NOMO-1 treated with dmso at 0.1 percent for 144 hours (cell line): ENCODE results near the gene LRRFIP1.
"Not testable (repeated sequence)": the region's sequence is repeated elsewhere in the genome, so short reads cannot be mapped to it uniquely, and the experiment has no call there.

ENCODE experiments used
- DNase-seq: peaks from one replicate; lab custom pipeline; 2025; ENCODE audit not compliant: unreplicated experiment; lab: John Stamatoyannopoulos, UW

The LRRFIP1 gene

DNA sequence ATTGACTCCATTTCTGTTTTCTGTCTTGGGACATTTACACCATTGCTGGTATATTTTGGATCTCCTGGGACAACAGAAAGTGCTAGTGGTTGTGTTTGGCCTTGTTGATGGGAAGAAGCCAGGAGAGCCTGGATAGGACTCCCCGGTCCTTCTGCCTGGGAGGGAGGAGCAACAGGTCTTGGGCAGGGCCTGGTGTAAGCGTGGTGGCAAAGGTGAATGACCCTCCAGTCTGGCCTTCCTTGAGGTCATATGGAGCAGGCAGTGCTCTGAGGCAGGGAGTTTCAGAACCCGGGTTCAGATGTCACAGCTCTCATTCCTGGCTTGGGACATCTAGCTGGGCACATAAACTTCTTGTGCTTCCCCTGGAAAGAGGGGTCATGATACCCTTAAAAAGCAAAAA, 115.2 kb downstream of the LRRFIP1 start:
- DNase-seq = no peak

DNA sequence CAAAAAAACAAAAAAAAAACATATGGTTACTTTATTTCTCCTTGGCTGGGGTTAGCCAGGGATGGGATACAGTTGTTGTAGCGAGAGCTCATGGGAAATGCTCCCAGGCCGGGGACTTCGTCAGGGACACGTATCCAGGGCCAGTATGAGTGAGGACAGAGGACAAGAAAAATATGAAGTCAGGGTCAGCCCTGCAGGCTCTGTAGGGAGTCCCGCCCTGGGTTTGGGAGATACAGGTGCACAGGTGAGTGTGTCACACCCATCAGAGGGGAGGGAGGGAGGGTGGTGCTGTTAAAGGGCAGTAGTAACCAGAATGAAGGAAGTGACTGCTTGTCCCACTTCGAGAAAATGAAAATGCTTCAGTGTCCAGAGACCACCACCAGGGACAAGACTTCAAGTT, 115.6 kb downstream of the LRRFIP1 start:
- no peak for DNase-seq

DNA sequence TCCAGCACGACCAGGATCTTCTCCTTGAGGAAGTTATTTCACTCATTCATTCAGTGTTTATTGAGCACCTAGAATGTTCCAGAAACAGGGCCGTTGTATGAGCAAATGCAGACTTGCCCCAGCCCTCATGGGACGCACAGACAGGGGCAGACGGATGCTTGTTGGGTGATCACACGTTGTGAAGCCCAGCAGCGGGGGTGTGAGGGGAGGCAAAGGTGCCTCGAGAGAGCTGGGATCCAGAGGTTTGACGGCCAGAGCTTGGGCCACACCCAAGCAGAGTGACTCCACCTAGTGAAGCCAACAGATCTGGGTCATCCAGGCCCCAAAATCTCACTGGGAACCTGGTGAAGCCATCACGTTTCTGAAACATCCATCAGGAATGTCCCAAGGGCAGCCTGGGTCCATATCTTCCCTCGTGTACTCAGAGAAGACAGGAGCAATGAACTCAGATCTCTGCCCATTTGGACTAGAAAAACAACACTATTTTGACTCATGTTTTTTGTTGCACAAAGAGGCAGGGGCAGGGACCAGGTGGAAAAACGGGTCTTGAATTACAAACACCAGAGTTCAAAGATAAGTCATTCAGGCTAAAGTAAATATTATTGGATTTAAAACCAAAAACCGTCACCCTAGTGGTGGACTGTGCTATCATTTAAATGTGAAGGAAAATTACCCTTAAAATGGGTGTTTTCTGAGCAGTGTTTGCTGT, 116.3 kb downstream of the LRRFIP1 start:
- DNase-seq = no peak

DNA sequence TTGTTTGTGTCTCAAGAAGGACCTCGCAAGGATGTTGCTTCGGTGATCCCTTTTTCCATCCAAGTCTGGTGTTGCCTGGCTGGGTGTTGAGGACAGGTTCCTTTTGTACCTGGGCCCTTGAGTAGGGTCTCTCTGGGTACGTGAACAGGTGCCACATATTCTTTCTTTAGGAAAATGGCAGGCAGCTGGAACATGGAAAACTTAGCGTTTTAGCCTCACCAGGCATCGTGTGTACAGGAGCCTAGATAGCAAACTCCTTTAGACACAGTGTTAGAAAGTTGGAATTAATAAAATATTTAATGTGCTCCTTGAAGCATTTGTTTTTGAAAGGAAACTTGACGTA, 116.9 kb downstream of the LRRFIP1 start:
- DNase-seq = no peak

DNA sequence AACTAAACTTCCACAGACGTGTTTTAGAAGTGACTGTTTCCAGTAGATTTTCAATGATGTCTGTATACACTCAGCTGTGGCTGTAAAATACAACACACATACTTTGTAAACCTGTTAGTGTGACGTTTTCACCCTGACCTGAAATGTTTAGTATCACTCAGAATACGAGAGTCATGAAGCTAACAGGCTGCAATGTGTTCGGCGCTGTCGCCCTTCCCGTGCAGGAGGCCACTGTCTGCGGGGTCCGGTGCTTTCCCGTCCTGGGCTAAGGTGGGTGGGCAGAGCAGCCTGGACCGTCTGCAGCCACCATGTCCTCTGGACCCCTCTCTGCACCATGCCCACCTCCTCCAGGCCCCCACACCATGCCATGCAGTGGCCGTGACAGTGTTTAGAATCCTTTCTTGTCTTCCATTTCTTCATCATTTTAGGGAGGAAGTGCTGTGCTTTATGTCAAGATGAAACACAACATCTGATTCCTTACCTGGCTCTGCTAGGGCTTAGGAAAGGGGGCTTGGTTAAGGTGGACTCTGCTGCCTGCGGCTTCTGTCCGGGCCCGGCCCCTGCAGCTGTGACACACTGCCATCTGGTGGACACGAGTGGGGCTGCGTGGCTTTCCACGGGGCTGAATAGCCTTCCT, 117.3 kb downstream of the LRRFIP1 start:
- no peak for DNase-seq

DNA sequence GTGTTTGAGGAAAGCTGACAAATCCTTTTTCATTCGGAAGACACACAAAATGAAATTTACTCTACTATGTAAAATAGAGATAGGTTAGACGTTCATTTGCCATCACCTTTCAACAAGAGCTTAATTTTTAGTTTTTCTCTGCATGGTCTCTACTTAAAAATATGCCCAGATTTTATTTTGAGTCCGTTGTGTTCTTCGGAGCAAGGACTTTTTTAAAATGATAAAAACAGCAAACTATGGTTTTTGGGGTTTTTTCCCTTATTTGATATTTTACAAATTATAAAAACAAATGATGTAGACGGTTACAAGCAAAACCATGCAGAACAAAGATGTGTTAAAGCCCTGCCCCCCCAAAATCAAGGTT, 117.8 kb downstream of the LRRFIP1 start:
- no peak for DNase-seq

DNA sequence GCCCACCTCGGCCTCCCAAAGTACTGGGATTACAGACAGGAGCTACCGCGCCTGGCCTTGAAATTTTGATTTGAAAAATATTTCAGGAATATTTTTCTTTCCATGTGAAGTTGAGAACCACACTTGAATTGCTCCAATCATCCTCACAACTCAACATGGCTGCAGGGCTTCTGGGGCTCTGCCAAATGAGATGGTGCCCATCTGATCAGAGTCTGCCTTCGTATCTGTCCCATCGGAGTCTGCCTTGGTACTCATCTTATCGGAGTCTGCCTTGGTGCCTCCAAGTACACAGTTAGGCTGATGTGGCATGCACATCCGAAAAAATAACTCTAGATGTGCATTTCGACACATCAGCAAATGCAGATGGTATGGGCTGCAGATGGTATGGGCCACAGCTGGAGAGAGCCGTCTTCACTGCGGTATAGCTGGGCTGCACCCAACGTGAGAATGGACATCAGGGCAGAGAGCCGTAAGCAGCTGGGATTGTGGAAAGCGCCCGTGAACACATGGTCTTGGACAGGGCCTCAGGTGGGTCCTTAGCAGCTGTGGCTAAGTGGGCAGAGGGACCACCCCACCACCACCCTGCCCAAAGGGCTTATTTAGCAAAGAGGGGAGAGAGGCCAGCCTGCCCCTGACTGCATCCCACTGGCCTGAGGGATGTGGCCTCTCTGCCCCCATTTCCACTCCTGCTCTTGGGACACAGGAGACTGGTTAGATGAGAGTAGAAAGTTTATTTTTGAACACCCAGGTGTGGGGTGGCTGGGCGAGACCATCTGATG, 119.1 kb downstream of the LRRFIP1 start:
- no peak for DNase-seq

DNA sequence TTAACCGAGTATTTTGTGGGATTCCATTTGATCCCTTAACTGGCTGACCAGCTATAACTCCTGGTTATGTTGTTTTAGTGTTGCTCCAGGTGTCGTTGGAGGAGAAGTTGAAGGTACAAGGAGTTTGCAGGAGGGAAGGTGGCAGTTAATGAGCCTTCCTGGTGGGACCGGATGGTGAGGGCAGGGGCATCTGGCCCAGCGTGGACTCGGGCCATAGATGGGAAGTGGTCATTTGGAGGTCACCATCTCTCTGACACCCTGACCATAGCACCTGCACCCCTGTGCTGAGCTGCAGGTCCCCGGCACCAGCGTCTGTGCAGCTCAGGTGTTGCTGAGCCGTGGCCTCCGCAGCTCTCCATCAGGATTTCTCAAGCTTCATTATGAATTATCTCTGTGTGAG, 119.8 kb downstream of the LRRFIP1 start:
- DNase-seq = no peak

DNA sequence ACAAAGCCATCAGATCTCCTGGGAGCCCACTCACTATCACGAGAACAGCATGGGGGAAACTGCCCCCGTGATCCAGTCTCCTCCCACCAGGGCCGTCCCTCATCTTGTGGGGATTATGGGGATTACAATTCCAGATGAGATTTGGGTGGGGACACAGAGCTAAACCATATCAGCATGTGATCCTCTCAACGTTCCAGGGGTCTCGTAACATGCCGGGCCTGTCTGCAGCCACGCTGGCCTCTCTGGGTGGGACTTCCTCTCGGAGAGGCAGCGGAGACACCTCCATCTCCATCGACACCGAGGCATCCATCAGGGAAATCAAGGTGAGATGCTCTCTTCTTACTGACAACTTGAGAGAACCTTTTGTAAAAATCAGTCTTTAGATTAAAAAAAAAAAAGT, 121.6 kb downstream of the LRRFIP1 start:
- DNase-seq = no peak

DNA sequence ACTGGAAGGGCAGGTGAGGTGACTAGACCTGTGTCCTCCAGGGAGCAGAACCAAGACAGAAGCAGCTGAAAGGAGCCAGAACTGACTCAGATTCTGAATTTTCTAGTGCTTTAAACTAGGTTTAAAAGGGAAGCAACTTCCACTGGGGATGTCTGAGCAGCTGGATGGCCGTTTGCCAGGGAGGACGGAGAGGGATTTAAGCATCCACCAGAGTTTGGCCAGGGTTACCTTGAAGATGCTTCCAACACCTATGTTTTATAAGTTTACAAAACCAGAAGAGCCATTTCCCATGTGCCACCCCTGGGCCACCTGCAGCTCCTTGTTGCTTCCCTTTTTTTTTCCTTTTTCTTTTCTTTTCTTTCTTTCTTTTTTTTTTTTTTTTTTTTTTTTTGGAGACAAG, 122.6 kb downstream of the LRRFIP1 start:
- DNase-seq = no peak

DNA sequence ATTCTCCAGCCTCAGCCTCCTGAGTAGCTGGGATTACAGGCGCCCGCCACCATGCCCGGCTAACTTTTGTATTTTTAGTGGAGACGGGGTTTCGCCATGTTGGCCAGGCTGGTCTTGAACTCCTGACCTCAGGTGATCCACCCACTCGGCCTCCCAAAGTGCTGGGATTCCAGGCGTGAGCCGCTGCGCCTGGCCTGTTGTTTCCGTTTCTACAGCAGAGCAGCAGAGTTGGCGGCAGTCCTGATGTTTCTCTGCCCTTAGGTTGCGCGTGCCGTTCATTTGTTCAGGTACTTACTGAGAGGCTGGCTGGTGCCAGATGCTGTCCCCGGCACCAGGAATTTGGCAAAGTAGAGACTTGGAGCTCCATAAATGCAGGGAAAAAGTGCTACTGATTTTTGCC, 123.1 kb downstream of the LRRFIP1 start:
- not testable (repeated sequence) for DNase-seq

DNA sequence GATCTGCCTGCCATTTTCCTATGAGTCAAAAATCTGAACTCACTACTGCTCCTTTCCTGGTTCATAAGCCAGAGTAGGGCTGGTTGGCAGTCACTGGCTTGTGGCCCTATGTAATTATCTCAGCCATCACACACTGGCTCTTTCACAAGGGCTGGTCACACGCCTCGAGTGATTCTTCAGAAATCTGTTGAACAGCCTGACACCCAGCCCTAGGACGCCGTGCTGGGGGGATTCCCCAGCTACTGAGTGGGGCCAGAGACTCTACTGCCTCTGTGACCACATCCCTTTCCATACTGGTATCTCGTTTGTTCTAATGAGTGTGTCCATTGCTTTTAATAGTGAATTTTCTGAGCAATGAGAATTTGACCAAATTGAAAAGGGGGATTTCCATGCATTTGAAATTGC, 125.4 kb downstream of the LRRFIP1 start:
- DNase-seq = no peak

DNA sequence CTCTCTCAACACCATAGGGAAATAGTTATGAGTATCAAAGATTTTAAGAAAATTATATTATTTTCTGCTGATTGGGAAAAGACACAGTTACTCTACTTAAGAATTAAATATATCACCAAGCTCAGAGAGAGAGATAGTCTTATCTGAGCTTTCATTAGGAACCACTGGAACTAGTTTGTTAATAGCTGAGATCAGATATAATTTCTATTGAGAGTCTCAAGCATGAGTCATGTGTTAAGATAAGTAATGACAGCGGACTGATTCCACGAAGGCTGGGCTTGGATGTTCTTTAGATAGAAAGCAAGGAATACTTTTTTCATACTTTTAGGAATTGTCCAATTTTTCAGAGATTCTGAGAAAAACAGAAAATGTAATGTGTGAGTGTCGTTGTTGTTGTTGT, 126.8 kb downstream of the LRRFIP1 start:
- DNase-seq = no peak

DNA sequence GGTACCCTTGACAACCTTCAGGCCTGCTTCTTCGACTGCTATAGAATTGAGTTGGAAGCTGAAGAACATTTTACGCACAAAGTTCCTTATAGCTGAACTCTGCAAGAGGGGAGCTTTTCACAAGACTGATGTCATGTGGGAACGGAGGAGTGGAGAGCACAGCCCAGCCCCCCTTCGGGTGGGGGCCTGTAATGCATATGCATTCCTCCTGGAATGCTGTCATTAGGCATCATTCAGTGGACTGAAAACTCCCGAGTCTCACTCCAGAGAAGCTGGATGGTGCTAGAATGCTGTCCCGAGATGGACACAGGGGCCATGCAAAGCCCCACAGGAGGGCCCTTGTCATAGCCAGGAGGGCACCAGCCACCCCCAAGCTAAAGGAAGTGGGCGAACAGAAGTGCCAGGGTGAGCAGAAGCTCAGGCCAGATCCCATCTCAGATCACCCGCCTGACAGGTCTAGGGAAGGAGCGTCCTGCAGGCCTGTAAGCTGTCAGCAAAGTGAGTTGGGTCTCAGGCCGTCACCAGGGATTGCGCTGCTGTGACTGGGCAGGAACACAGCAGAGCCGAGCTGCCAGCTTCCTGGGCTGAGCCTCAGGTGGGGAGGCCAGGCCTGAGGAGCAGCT, 127.3 kb downstream of the LRRFIP1 start:
- DNase-seq = no peak

DNA sequence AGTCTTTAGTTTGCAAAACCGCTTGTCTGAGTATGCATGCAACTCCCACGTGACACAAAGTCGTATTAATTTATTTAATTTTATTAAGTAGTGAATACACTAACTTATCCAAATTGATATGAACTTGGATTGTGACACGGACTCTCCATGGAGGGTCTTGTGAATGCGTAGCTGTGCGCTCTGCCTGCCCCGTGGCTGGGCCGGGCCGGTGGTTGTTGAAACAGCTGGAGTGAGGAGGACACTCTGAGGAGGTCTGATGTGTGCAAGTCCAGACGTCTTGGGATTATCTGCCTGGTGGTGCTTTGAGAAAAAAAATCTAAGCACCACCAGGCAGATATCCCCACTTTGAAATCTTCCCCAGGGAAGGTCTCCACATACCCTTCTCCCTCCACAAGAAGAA, 130.2 kb downstream of the LRRFIP1 start:
- no peak for DNase-seq

DNA sequence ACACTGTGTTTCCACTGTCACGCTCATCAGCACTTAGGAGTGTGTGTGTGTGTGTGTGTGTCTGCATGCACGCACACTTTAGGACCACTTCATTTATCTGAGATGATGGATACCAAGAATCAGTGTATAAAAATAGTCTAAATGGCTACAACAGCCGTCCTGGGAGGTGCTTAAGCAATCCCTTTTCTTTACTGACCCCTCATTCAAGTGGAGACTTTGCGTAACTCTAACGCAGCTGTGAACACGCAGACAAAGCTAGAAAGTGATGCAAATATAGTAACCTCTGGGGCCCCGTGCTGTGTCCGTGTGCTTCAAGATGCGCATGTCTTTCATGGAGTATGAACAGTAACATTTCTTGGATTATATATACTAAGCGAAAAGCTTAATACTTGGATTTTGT, 130.8 kb downstream of the LRRFIP1 start:
- no peak for DNase-seq

DNA sequence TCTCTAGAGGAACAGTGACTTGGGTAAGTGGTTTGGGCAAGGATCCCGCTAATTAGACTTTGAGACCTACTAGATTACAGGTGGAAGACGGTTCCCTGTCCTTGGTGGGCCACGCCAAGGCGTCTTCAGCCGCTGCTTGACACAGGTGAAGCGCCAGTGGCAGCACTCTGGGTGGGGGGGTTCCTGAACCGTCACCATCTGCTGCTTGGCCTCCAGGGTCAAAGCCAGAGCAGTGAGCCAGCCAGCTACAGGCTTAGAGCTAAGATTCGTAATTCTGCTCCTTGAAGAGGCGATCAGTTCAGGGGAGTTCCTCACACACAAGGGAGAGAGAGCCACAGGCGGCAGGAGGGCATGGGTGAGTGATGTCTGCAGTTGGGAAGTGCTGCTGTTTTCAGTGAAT, 131.8 kb downstream of the LRRFIP1 start:
- no peak for DNase-seq

DNA sequence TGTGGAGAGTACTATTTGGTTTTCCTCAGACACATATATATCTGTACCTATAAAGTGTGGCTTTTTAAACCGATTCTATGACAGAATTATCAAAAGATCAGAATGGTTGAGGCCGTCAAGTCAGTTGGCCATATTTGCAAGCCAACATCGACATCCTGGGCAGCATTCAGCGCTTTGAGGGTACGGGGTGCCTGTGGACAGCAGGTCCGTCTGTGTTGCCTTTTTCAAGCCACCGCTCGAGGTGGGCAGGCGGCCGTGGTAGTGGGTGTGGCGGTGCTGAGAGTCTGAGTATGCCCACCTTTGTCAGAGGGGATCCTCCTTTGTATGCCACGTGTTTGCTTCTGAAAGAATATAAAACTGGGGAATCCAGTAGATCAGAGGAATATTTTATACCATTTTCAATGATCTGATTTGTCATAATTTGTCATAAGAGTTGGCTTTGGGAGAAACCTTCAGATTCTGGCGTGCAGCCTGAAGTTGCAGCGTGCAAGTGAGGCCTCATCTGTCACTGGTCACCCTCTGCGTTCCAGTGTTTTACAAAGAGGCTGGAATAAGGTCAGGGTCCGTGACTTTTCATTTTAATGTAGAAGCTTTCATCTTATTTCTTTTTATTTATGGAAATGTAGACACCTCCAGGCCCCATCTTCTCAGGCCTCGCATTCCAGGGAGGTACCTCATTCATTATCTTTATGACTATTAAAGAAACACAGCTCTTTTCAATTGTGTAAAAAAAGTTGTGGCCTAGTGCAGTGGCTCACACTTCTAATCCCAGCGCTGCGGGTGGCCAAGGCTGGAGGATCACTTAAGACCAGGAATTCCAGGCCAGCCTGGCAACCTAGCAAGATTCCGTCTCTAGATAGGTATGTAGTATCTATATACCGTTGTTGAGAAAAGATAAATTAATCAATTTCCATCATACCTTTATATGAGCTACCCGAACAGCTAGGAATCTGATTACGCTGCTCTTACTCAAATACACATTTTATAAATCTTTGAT, 133.4 kb downstream of the LRRFIP1 start:
- no peak for DNase-seq

DNA sequence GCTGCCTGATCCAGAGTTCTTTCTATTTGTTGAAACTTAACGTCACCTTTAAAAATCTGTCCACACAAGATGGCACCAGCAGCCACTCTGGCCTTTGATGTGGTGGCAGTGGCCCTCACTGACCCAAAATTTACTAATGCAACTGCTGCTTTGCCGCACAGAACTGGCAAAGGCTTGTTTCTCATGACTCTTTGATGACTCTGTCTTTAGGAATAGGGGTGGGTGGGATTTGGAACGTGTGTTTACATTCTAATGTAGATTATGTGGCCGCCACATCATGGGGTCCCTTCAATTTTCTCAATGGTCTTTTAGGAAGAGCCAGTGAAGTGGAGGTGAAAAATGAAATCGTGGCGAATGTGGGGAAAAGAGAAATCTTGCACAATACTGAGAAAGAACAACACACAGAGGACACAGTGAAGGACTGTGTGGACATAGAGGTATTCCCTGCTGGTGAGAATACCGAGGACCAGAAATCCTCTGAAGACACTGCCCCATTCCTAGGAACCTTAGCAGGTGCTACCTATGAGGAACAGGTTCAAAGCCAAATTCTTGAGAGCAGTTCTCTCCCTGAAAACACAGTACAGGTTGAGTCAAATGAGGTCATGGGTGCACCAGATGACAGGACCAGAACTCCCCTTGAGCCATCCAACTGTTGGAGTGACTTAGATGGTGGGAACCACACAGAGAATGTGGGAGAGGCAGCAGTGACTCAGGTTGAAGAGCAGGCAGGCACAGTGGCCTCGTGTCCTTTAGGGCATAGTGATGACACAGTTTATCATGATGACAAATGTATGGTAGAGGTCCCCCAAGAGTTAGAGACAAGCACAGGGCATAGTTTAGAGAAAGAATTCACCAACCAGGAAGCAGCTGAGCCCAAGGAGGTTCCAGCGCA, 135.2 kb downstream of the LRRFIP1 start:
- DNase-seq = not testable (repeated sequence)

DNA sequence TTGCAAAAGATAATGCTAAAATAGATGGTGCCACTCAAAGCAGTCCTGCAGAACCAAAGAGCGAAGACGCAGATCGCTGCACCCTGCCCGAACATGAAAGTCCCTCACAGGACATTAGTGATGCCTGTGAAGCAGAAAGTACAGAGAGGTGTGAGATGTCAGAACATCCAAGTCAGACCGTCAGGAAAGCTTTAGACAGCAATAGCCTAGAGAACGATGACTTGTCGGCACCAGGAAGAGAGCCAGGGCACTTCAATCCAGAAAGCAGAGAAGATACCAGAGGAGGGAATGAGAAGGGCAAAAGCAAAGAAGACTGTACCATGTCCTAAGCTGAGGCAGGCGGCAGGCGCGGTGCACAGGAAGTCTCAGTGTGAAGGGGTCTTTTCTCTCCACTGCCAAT, 136.4 kb downstream of the LRRFIP1 start:
- no peak for DNase-seq
